Measurements from ENCODE around the gene MAEL. TPM values are rescaled to one million over a fixed set of nuclear protein-coding genes. Genes with fewer than 3 reads are reported as not detected.
A peak's percentile ranks its signal among the peaks of the same experiment; 100 is the strongest.

The MAEL gene
- total and polyA plus RNA-seq, 2 experiments from 2014 or later, result 0.76 to 0.95 TPM

GRCh38 chr1:167052389-167052788, 63.3 kb downstream of the MAEL start:
- ATAC-seq, result peak; percentile 96
- no peak overlapping the region for H3K4me3 Mint-ChIP-seq

More at GRCh38 chr1:167052389-167052788, 63.3 kb downstream of the MAEL start:
- Mint-ChIP-seq H3K27ac (no peak overlapping the region), H3K36me3 (ENCODE audit: low read depth) (no peaks in the 10 kb centered on the region; the same call in 2 of the 3 replicates), H3K4me1 (no peaks in the 10 kb centered on the region), H3K9me3 (no peaks in the 10 kb centered on the region), H3K27me3 (ENCODE audit: insufficient read depth, low read depth, poor library complexity) (peaks cover 15% of the 10 kb centered on the region)
- Histone ChIP-seq H3K9me2 (ENCODE audit: insufficient read depth) (no peaks in the 10 kb centered on the region), H2AFZ (no peak overlapping the region; the same call in 1 of the 2 replicates), H3K4me1 (ENCODE audit: insufficient read depth) (no peaks in the 10 kb centered on the region), H3K27ac (ENCODE audit: low read depth) (no peak overlapping the region), H3K27me3 (ENCODE audit: insufficient read depth) (no peaks in the 10 kb centered on the region), H3F3A (replicated peaks; ENCODE audit: low read depth) (no peaks in the 10 kb centered on the region), H4K20me1 (replicated peaks; ENCODE audit: insufficient read depth) (no peaks in the 10 kb centered on the region), H3K79me2 (replicated peaks; ENCODE audit: insufficient read depth) (no peaks in the 10 kb centered on the region), H3K4me2 (no peak overlapping the region), H3K4me3 (no peak overlapping the region), H3K36me3 (ENCODE audit: insufficient read depth) (no peaks in the 10 kb centered on the region)
- peak; percentile 84 for DNase-seq (ENCODE audit: low spot score)
- TF ChIP-seq, protein P1, sequence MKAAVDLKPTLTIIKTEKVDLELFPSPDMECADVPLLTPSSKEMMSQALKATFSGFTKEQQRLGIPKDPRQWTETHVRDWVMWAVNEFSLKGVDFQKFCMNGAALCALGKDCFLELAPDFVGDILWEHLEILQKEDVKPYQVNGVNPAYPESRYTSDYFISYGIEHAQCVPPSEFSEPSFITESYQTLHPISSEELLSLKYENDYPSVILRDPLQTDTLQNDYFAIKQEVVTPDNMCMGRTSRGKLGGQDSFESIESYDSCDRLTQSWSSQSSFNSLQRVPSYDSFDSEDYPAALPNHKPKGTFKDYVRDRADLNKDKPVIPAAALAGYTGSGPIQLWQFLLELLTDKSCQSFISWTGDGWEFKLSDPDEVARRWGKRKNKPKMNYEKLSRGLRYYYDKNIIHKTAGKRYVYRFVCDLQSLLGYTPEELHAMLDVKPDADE (IDR thresholded peaks at IDR 0.05), result no peak
- TF ChIP-seq JUNB (IDR thresholded peaks at IDR 0.05; ENCODE audit: unreplicated experiment) (no peak), POLR2AphosphoS5 (IDR thresholded peaks at IDR 0.05; ENCODE audit: low read depth) (no peak), STAT1 (IDR thresholded peaks at IDR 0.05; ENCODE audit: unreplicated experiment) (no peak), EZH2phosphoT487 (IDR thresholded peaks at IDR 0.05; ENCODE audit: unreplicated experiment) (no peak), ZNF114 (CRISPR knock-in tag; IDR thresholded peaks at IDR 0.05) (no peak), ZNF462 (CRISPR knock-in tag; IDR thresholded peaks at IDR 0.05) (peak; percentile 26; the same call in 1 of the 2 replicates), EZH2 (IDR thresholded peaks at IDR 0.05; ENCODE audit: low read depth, unreplicated experiment) (no peak), ZNF331 (CRISPR knock-in tag; IDR thresholded peaks at IDR 0.05; ENCODE audit: low read depth) (no peak)
- TF ChIP-seq, protein P2, sequence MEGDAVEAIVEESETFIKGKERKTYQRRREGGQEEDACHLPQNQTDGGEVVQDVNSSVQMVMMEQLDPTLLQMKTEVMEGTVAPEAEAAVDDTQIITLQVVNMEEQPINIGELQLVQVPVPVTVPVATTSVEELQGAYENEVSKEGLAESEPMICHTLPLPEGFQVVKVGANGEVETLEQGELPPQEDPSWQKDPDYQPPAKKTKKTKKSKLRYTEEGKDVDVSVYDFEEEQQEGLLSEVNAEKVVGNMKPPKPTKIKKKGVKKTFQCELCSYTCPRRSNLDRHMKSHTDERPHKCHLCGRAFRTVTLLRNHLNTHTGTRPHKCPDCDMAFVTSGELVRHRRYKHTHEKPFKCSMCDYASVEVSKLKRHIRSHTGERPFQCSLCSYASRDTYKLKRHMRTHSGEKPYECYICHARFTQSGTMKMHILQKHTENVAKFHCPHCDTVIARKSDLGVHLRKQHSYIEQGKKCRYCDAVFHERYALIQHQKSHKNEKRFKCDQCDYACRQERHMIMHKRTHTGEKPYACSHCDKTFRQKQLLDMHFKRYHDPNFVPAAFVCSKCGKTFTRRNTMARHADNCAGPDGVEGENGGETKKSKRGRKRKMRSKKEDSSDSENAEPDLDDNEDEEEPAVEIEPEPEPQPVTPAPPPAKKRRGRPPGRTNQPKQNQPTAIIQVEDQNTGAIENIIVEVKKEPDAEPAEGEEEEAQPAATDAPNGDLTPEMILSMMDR (conservative IDR thresholded peaks at IDR 0.05; ENCODE audit: low read depth in 2 of 2), result peak; percentile 68 to 85
